Epithelial cell of proximal tubule (primary cell): Measurements from ENCODE around the gene USP3. TPM values are rescaled to one million over a fixed set of nuclear protein-coding genes. Genes with fewer than 3 reads are reported as not detected.

Source experiments
- DNase-seq: peaks from one replicate; pipeline ENCODE4 v3.0.0-alpha.2; 2011; ENCODE audit warnings: low read depth
- H3K4me3 ChIP-seq: 2 replicates; pipeline ENCODE4 v1.5.1; 2011; ENCODE audit warnings: low read depth, mild to moderate bottlenecking, low read length
- total RNA-seq: library from RNA; depleted of rRNA; stranded (reverse); fragments of >200 nt; gene quantifications from 2 replicates; pipeline ENCODE4 v1.2.3, GENCODE V29; 2015
- TF ChIP-seq, protein P1 (sequence below): conservative IDR thresholded peaks from 2 replicates; pipeline ENCODE4 v1.5.1; 2012; ENCODE audit warnings: low read depth, mild to moderate bottlenecking, low read length

Gene USP3
- total RNA-seq, 1 donor from 2014 or later = 34.2 TPM

DNA sequence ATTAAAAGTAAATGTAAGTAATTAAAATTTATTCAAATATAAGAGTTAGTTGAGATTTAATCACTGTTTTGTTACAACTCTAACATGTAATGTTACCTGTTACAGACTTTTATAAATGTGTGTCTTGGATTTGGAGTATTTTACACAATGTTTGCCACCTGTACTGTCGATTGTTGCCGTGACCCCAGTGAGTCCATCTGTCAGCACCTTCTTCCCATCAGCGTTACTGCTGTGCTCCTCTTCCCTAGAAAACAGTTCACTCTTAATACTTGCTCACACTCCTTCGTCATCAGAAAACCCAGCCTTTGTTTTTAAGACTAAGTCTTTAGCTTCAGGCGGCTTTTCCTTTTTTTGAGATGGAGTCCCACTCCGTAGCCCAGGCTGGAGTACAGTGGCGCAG lies 52.3 kb downstream of the USP3 start:
- H3K4me3 ChIP-seq = no peak overlapping the region
- TF ChIP-seq, protein P1, sequence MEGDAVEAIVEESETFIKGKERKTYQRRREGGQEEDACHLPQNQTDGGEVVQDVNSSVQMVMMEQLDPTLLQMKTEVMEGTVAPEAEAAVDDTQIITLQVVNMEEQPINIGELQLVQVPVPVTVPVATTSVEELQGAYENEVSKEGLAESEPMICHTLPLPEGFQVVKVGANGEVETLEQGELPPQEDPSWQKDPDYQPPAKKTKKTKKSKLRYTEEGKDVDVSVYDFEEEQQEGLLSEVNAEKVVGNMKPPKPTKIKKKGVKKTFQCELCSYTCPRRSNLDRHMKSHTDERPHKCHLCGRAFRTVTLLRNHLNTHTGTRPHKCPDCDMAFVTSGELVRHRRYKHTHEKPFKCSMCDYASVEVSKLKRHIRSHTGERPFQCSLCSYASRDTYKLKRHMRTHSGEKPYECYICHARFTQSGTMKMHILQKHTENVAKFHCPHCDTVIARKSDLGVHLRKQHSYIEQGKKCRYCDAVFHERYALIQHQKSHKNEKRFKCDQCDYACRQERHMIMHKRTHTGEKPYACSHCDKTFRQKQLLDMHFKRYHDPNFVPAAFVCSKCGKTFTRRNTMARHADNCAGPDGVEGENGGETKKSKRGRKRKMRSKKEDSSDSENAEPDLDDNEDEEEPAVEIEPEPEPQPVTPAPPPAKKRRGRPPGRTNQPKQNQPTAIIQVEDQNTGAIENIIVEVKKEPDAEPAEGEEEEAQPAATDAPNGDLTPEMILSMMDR = no peak
- no peak for DNase-seq

- no peak overlapping the region for H3K4me3 ChIP-seq
- no peak for DNase-seq
- TF ChIP-seq, protein P1 = no peak
Measured at GRCh38 chr15:63559753-63560152, 55.4 kb downstream of the USP3 start.

DNA sequence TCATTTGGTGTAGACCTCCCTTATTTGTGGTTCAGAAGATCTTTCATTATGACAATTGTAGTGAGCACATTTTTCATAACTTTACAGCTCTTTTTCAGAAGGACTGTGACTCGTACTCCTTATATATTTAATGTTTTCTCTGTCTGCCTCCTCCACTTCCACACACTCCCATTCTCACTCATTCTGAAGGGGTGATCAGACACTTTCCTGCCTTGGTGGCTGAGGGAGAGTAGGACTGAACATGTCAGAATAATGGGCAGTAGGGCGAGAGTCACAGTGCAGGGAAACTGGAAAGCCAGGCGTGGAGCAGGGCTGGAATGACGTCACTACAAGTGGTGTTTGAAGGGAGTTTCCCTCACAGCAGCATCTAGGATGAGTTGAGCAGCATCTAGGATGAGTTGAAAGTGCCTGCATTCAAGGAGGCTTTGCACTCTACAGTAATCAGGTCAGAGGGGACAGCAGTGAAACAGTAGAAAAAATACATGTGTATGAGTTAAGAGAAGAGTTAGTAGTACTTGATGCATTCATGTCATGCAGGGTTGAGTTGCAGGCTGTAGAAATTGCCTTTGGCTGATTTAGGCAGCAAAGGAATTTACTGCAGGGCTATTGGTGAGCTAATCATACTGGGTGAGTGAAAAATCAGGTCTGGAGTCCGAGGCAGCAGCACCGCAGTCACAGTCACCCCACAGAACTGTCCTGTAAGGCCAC lies 56.5 kb downstream of the USP3 start:
- TF ChIP-seq, protein P1 = no peak
- no peak for DNase-seq
- H3K4me3 ChIP-seq = no peak overlapping the region

DNA sequence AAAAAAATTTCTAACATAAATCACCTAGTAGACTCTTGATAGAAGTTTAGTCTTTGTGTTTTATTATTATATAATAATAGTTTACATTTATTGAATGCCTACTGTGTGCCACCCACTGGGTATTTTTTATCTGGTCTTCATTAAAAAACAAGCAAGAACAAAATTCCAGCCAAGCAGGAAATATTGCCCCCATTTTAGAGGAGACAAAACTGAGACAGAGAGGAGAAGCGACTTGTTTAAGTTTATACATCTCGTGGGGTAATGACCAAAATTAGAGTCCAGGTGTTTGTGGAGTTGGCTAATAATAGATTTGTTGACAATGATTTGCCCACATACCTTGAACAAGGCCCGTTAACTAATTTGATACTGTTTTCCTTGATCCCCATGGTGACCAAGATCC lies 59.7 kb downstream of the USP3 start:
- TF ChIP-seq, protein P1 = no peak
- no peak for DNase-seq
- H3K4me3 ChIP-seq = no peak overlapping the region

DNA sequence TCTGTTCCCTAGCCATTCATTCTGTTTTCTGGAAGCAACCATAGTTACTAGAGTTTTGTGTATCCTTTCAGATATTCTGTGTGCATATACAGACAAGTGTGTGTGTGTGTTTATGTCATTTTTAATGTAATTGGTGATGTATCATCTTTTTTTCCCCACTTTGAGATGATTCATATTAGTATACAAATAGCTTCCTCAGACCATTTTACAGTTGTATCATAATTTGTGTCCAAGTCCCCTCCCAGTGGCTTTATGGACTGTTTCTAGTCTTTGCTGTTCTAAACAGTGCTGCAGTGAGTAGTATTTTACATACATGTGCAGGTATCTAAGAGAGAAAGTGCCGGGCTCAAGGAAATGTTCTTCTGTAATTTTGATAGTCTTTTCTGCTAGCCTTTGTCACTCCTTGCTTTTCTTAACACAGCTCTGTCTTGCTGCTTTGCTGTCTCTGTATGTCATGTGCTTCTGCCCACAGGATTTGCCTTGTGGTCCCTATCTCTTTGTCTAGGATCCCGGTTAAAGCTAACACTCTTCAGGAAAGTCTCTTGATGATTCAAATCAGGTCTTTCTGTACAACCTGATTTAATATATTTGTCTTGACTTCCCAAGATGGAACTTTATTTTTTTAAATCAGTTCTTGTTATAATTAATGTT lies 61.3 kb downstream of the USP3 start:
- no peak for DNase-seq
- TF ChIP-seq, protein P1 = no peak
- no peak overlapping the region for H3K4me3 ChIP-seq

DNA sequence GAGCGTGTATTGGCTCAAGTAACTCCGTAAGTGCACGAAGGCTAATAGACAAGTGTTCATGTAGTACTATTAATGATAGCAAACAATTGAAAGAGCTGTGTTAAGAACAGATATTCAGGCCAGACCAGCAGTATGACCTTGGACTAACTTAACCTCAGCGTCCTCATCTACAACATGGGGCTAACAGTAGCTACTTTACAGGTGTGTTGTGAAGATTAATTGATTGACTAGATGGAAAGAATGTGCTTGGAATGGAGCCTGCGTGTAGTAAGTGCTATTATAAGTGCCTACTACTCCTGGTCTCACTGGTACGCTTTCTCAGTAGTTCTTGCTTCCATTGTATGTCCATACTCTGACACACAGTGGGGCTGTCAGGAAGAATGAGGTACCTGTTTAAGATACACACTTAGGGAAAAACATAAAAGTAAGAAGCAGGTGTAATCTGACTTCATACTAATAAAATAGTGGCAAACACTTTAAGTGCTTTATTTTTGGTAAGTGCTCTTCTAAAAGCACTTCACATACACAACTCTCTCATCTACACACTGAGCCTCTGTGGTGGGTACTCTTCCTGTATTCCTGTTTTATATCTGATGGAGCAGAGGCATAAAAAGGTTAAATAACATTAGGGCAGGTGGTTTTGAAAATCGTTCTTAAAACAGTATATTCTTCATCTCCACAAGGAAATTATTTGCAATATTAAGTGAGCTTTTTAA lies 68.5 kb downstream of the USP3 start:
- H3K4me3 ChIP-seq = no peak overlapping the region
- TF ChIP-seq, protein P1 = no peak
- no peak for DNase-seq
